Osteoblast (primary cell): ENCODE measurements around the gene RSBN1. TPM values are rescaled to one million over a fixed set of nuclear protein-coding genes. Genes with fewer than 3 reads are reported as not detected.

Experiments
- DNase-seq: peaks from one replicate; pipeline ENCODE4 v3.0.0; 2011; ENCODE audit warnings: low spot score, mixed read lengths; ENCODE audit not compliant: insufficient read length; ENCODE audit errors: missing footprints
- H2AFZ ChIP-seq: 2 replicates; pipeline ENCODE4 v1.6.0; 2011; ENCODE audit warnings: mild to moderate bottlenecking, low read length
- H3K27ac ChIP-seq: 2 replicates; pipeline ENCODE4 v1.5.1; 2011; ENCODE audit warnings: mild to moderate bottlenecking, low read depth, low read length, moderate library complexity
- H3K27me3 ChIP-seq: 2 replicates; pipeline ENCODE4 v1.6.0; 2012; ENCODE audit warnings: mild to moderate bottlenecking, control low read depth, inconsistent platforms, low read length, moderate library complexity; ENCODE audit not compliant: insufficient read depth
- H3K36me3 ChIP-seq: 2 replicates; pipeline ENCODE4 v1.5.1; 2011; ENCODE audit warnings: mild to moderate bottlenecking, low read length, control low read depth, moderate library complexity; ENCODE audit not compliant: insufficient read depth
- H3K4me1 ChIP-seq: 2 replicates; pipeline ENCODE4 v1.5.1; 2011; ENCODE audit warnings: mild to moderate bottlenecking, low read length, control low read depth, moderate library complexity; ENCODE audit not compliant: insufficient read depth
- H3K4me2 ChIP-seq: 2 replicates; pipeline ENCODE4 v1.6.0; 2011; ENCODE audit warnings: mild to moderate bottlenecking, low read length; ENCODE audit not compliant: insufficient read depth
- H3K4me3 ChIP-seq: fragments of 200-600 bp; sonication (generic); 3 replicates; pipeline ENCODE4 v1.5.1; 2012; ENCODE audit warnings: mild to moderate bottlenecking, low read length, inconsistent platforms; ENCODE audit not compliant: insufficient read depth
- H3K79me2 ChIP-seq: 2 replicates; pipeline ENCODE4 v1.6.0; 2012; ENCODE audit warnings: mild to moderate bottlenecking, low read length, control low read depth, inconsistent platforms; ENCODE audit not compliant: insufficient read depth
- H3K9me3 ChIP-seq: 2 replicates; pipeline ENCODE4 v1.5.1; 2011; ENCODE audit warnings: low read depth, low read length, control low read depth
- H4K20me1 ChIP-seq: 2 replicates; pipeline ENCODE4 v1.6.0; 2012; ENCODE audit warnings: mild to moderate bottlenecking, low read length, control low read depth; ENCODE audit not compliant: insufficient read depth
- CTCF ChIP-seq: IDR thresholded peaks from 2 replicates; pipeline ENCODE4 v1.5.1; 2011; ENCODE audit warnings: mild to moderate bottlenecking, low read depth, low read length, moderate library complexity; ENCODE audit errors: extremely low read depth
- total RNA-seq: library from RNA; depleted of rRNA; stranded (reverse); fragments of >200 nt; gene quantifications from 2 replicates; pipeline ENCODE4 v1.2.3, GENCODE V29; 2012

RSBN1 gene
- total RNA-seq, 1 donor = 14.5 TPM

- no peak for DNase-seq
- H3K36me3 ChIP-seq = no peaks in the 10 kb centered on the region
- H3K4me1 ChIP-seq = peaks cover 13% of the 10 kb centered on the region
- H3K9me3 ChIP-seq = no peaks in the 10 kb centered on the region
- H2AFZ ChIP-seq = no peak overlapping the region
- H3K27me3 ChIP-seq = no peaks in the 10 kb centered on the region
- peaks cover 3% of the 10 kb centered on the region for H4K20me1 ChIP-seq
- no peak overlapping the region for H3K4me3 ChIP-seq
- no peak for TF ChIP-seq CTCF
- no peak overlapping the region for H3K27ac ChIP-seq
- no peak overlapping the region for H3K4me2 ChIP-seq
- H3K79me2 ChIP-seq = peaks cover 40% of the 10 kb centered on the region
Observed at GRCh38 chr1:113787663-113788062, 24.6 kb downstream of the RSBN1 start.

- peaks cover 3% of the 10 kb centered on the region for H4K20me1 ChIP-seq
- no peak overlapping the region for H2AFZ ChIP-seq
- no peak overlapping the region for H3K27ac ChIP-seq
- no peak for DNase-seq
- H3K36me3 ChIP-seq = no peaks in the 10 kb centered on the region
- H3K4me2 ChIP-seq = no peak overlapping the region
- H3K27me3 ChIP-seq = no peaks in the 10 kb centered on the region
- no peak overlapping the region for H3K4me3 ChIP-seq
- H3K4me1 ChIP-seq = peaks cover 14% of the 10 kb centered on the region
- H3K9me3 ChIP-seq = no peaks in the 10 kb centered on the region
- no peak for TF ChIP-seq CTCF
- H3K79me2 ChIP-seq = peaks cover 48% of the 10 kb centered on the region
Observed at GRCh38 chr1:113786069-113786468, 26.2 kb downstream of the RSBN1 start.

- Histone ChIP-seq H3K27me3 (no peaks in the 10 kb centered on the region), H3K4me2 (no peak overlapping the region), H4K20me1 (peaks cover 3% of the 10 kb centered on the region), H3K4me3 (no peak overlapping the region), H3K36me3 (no peaks in the 10 kb centered on the region), H3K79me2 (peaks cover 63% of the 10 kb centered on the region), H3K4me1 (peaks cover 14% of the 10 kb centered on the region), H3K27ac (no peak overlapping the region), H2AFZ (no peak overlapping the region), H3K9me3 (no peaks in the 10 kb centered on the region)
- TF ChIP-seq CTCF = no peak
- no peak for DNase-seq
Observed at GRCh38 chr1:113784104-113784779, 28.0 kb downstream of the RSBN1 start.

GRCh38 chr1:113783254-113784103, 28.8 kb downstream of the RSBN1 start:
- peak overlapping the region; percentile 16 for H3K4me2 ChIP-seq
- no peak overlapping the region for H3K4me3 ChIP-seq
- no peak for TF ChIP-seq CTCF
- no peaks in the 10 kb centered on the region for H3K9me3 ChIP-seq
- peak overlapping the region; percentile 34 for H2AFZ ChIP-seq
- no peaks in the 10 kb centered on the region for H3K27me3 ChIP-seq
- H3K36me3 ChIP-seq = no peaks in the 10 kb centered on the region
- no peak for DNase-seq
- peaks cover 14% of the 10 kb centered on the region for H3K4me1 ChIP-seq
- H4K20me1 ChIP-seq = peaks cover 3% of the 10 kb centered on the region
- no peak overlapping the region for H3K27ac ChIP-seq
- peaks cover 63% of the 10 kb centered on the region for H3K79me2 ChIP-seq
